CD4-positive, alpha-beta memory T cell (primary cell): Measurements from ENCODE around the gene NKD2. TPM values are rescaled to one million over a fixed set of nuclear protein-coding genes. Genes with fewer than 3 reads are reported as not detected.

Source experiments
- CTCF ChIA-PET: fragments of 350-600 bp; sonication (Branson Sonifier 250); formaldehyde crosslinking; loops from one replicate; lab custom pipeline; 2021; ENCODE audit warnings: inconsistent platforms; ENCODE audit not compliant: partially characterized antibody; lab: Charles Lee
- POLR2A ChIA-PET: fragments of 350-600 bp; sonication (Branson Sonifier 250); formaldehyde crosslinking; loops from one replicate; lab custom pipeline; 2021; ENCODE audit not compliant: partially characterized antibody; lab: Charles Lee
- DNase-seq, 5 donors: peaks; one replicate each; pipeline versions ENCODE4 v3.0.0 to v3.0.0-alpha.2; 2020 to 2022; ENCODE audit warnings: mixed read lengths in 1 of 5
- H3K27ac ChIP-seq: one replicate; pipeline ENCODE4 v1.7.0; 2013; ENCODE audit warnings: low read depth, low read length
- H3K27me3 ChIP-seq: 2 replicates; pipeline ENCODE4 v1.7.0; 2013; ENCODE audit warnings: mild to moderate bottlenecking, low read length, moderate library complexity; ENCODE audit not compliant: insufficient read depth
- H3K36me3 ChIP-seq: 2 replicates; pipeline ENCODE4 v1.7.0; 2013; ENCODE audit warnings: mild to moderate bottlenecking, low read length, moderate library complexity; ENCODE audit not compliant: insufficient read depth
- H3K4me1 ChIP-seq: 2 replicates; pipeline ENCODE4 v1.7.0; 2013; ENCODE audit warnings: mild to moderate bottlenecking, low read length, moderate library complexity; ENCODE audit not compliant: insufficient read depth
- H3K4me3 ChIP-seq, 2 donors: one replicate each; pipeline ENCODE4 v1.7.0; 2013; ENCODE audit warnings: low read length in 2 of 2, mild to moderate bottlenecking in 1 of 2
- H3K9me3 ChIP-seq, 2 donors: one replicate each; pipeline ENCODE4 v1.7.0; 2013; ENCODE audit warnings: low read length in 2 of 2, control low read depth in 1 of 2; ENCODE audit not compliant: control insufficient read depth in 1 of 2
- H3K27ac Mint-ChIP-seq, 7 donors: one replicate each; pipeline ENCODE4 v1.8.0; 2020 to 2021; ENCODE audit warnings: mixed read lengths in 7 of 7, mild to moderate bottlenecking in 6 of 7, inconsistent platforms in 3 of 7, moderate library complexity in 3 of 7
- H3K27me3 Mint-ChIP-seq, 2 donors: one replicate each; pipeline ENCODE4 v1.8.0; 2020 to 2021; ENCODE audit warnings: mixed read lengths in 2 of 2
- H3K36me3 Mint-ChIP-seq, 2 donors: one replicate each; pipeline ENCODE4 v1.8.0; 2020 to 2021; ENCODE audit warnings: mixed read lengths in 2 of 2, inconsistent platforms in 1 of 2, mild to moderate bottlenecking in 1 of 2
- H3K4me1 Mint-ChIP-seq, 4 donors: one replicate each; pipeline ENCODE4 v1.8.0; 2020 to 2021; ENCODE audit warnings: mixed read lengths in 4 of 4, mild to moderate bottlenecking in 1 of 4
- H3K4me3 Mint-ChIP-seq, 8 donors: one replicate each; pipeline ENCODE4 v1.8.0; 2020 to 2021; ENCODE audit warnings: mixed read lengths in 8 of 8, mild to moderate bottlenecking in 7 of 8, moderate library complexity in 6 of 8, inconsistent platforms in 3 of 8
- H3K9me3 Mint-ChIP-seq, 8 donors: one replicate each; pipeline ENCODE4 v1.8.0; 2020 to 2021; ENCODE audit warnings: mixed read lengths in 8 of 8, mild to moderate bottlenecking in 5 of 8, inconsistent platforms in 3 of 8, moderate library complexity in 1 of 8
- intact Hi-C: fragments of 100-400 bp; cut with micrococcal nuclease; formaldehyde crosslinking; loops from one replicate; pipeline ENCODE4 v1.15.1; 2023
- polyA plus RNA-seq, 2 donors: library from polyadenylated mRNA; unstranded; fragments of 300-500 nt; fragmentation: Illumina TruSeq; gene quantifications; one replicate each; pipeline ENCODE4 v1.2.3, GENCODE V29; 2021
- total RNA-seq, 2 experiments: library from RNA; stranded (reverse); gene quantifications; one replicate each; pipeline ENCODE4 v1.2.3, GENCODE V29; 2021

Gene NKD2
- total and polyA plus RNA-seq, 4 experiments from 2014 or later: not detected

GRCh38 chr5:1036504-1037122 is 28.0 kb downstream of the NKD2 start:
- Histone ChIP-seq H3K27me3 (no peaks in the 10 kb centered on the region), H3K36me3 (no peaks in the 10 kb centered on the region), H3K4me3 (no peak overlapping the region), H3K27ac (no peak overlapping the region), H3K9me3 (no peaks in the 10 kb centered on the region), H3K4me1 (no peaks in the 10 kb centered on the region)
- CTCF ChIA-PET: no interaction called here
- no peak for DNase-seq
- no peak overlapping the region for H3K27ac Mint-ChIP-seq
- no peaks in the 10 kb centered on the region for H3K36me3 Mint-ChIP-seq
- H3K27me3 Mint-ChIP-seq: peaks cover 3 to 4% of the 10 kb centered on the region in 2 donors
- POLR2A ChIA-PET: no interaction called here
- intact Hi-C loops: no loop called here
- peaks cover 0 to 11% (median 1%) of the 10 kb centered on the region in 4 donors for H3K4me1 Mint-ChIP-seq
- H3K4me3 Mint-ChIP-seq: no peak overlapping the region
- peaks cover 0 to 4% (median 0%) of the 10 kb centered on the region in 8 donors for H3K9me3 Mint-ChIP-seq

GRCh38 chr5:1037123-1037670 is 28.6 kb downstream of the NKD2 start:
- Histone ChIP-seq H3K4me1 (no peaks in the 10 kb centered on the region), H3K27me3 (no peaks in the 10 kb centered on the region), H3K4me3 (no peak overlapping the region), H3K36me3 (no peaks in the 10 kb centered on the region), H3K9me3 (no peaks in the 10 kb centered on the region), H3K27ac (no peak overlapping the region)
- no peak for DNase-seq
- peaks cover 0 to 14% (median 2%) of the 10 kb centered on the region in 4 donors for H3K4me1 Mint-ChIP-seq
- no peaks in the 10 kb centered on the region for H3K36me3 Mint-ChIP-seq
- peaks cover 3 to 4% of the 10 kb centered on the region in 2 donors for H3K27me3 Mint-ChIP-seq
- no peak overlapping the region for H3K27ac Mint-ChIP-seq
- H3K4me3 Mint-ChIP-seq: no peak overlapping the region
- peaks cover 0 to 5% (median 0%) of the 10 kb centered on the region in 8 donors for H3K9me3 Mint-ChIP-seq
- ChIA-PET POLR2A (no interaction called here), CTCF (no interaction called here)
- intact Hi-C loops: no loop called here

DNA sequence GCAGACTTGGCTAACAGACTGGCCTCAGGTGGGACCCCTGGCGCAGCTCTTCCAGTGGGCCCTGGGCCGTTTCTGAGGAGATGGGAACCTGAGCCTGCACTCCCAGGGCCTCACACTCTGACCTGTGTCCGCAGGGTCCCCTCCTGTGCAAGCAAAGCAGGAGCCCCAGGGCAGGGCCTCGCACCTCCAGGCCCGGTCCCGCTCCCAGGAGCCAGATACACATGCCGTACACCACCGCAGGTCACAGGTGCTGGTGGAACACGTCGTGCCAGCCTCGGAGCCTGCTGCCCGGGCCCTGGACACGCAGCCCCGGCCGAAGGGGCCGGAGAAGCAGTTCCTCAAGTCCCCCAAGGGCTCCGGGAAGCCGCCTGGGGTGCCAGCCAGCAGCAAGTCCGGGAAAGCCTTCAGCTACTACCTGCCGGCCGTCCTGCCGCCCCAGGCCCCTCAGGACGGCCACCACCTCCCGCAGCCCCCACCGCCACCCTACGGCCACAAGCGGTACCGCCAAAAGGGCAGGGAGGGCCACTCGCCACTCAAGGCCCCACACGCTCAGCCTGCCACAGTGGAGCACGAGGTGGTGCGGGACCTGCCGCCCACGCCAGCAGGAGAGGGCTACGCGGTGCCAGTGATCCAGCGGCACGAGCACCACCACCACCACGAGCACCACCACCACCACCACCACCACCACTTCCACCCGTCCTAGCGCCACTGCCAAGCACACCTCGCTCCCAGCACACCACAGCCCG is 29.2 kb downstream of the NKD2 start:
- Mint-ChIP-seq H3K4me3 (no peak overlapping the region), H3K27ac (no peak overlapping the region), H3K27me3 (peaks cover 3 to 4% of the 10 kb centered on the region in 2 donors), H3K36me3 (no peaks in the 10 kb centered on the region), H3K9me3 (peaks cover 0 to 5% (median 0%) of the 10 kb centered on the region in 8 donors), H3K4me1 (peaks cover 0 to 15% (median 2%) of the 10 kb centered on the region in 4 donors)
- H3K27me3 ChIP-seq: no peaks in the 10 kb centered on the region
- intact Hi-C loops: no loop called here
- no peaks in the 10 kb centered on the region for H3K9me3 ChIP-seq
- no peaks in the 10 kb centered on the region for H3K36me3 ChIP-seq
- CTCF ChIA-PET: no interaction called here
- POLR2A ChIA-PET: no interaction called here
- DNase-seq: no peak
- H3K4me1 ChIP-seq: no peaks in the 10 kb centered on the region
- H3K27ac ChIP-seq: no peak overlapping the region
- H3K4me3 ChIP-seq: no peak overlapping the region

DNA sequence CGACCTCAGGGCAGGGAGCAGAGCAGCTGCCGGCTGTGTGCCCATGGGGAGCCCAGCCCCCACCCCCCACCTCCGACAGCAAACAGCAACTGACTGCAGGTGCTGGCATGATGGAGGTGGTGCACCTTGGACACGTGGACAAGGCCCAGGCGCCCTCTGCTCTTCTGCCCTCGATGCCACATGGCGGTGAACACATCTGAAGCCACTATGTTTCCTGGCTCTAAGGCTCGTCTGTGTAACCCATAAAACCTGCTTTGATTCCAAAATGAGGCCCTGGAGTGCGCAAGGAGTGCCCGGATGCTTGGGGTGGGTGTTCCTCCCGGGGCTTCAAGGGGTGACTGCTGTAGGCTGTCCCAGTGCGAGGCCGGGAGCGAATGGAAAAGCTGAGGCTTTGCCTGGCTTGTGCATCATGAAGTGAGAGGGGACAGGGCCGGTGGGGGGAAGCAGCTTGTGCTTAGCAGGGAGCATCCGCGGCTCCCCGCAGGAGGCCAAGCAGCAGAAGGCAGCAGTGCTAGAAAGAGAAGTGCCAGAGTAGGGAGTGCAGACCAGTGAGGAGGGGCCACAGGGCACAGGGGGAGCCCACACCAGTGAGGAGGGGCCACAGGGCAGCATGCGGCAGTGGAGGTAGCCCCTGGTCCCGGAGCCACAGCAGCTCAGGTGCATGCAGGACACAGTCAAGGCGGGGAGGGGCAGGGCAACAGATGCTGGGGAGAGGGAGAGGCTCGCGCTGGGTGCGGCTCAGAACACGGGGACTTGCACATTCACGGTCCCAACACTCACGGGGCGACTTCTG is 30.0 kb downstream of the NKD2 start:
- no peaks in the 10 kb centered on the region for H3K9me3 ChIP-seq
- H3K4me1 Mint-ChIP-seq: peaks cover 0 to 22% (median 2%) of the 10 kb centered on the region in 4 donors
- H3K27ac Mint-ChIP-seq: no peak overlapping the region
- peaks cover 3 to 4% of the 10 kb centered on the region in 2 donors for H3K27me3 Mint-ChIP-seq
- peaks cover 0 to 5% (median 0%) of the 10 kb centered on the region in 8 donors for H3K9me3 Mint-ChIP-seq
- no peak for DNase-seq
- H3K4me1 ChIP-seq: no peaks in the 10 kb centered on the region
- no peaks in the 10 kb centered on the region for H3K36me3 ChIP-seq
- H3K27me3 ChIP-seq: no peaks in the 10 kb centered on the region
- CTCF ChIA-PET: no interaction called here
- H3K4me3 ChIP-seq: no peak overlapping the region
- H3K27ac ChIP-seq: no peak overlapping the region
- POLR2A ChIA-PET: no interaction called here
- no peaks in the 10 kb centered on the region for H3K36me3 Mint-ChIP-seq
- H3K4me3 Mint-ChIP-seq: no peak overlapping the region
- intact Hi-C loops: no loop called here

GRCh38 chr5:1039210-1039548 is 30.6 kb downstream of the NKD2 start:
- intact Hi-C loops: no loop called here
- no peak overlapping the region for H3K4me3 ChIP-seq
- H3K4me1 Mint-ChIP-seq: peaks cover 0 to 24% (median 2%) of the 10 kb centered on the region in 4 donors
- no peaks in the 10 kb centered on the region for H3K36me3 ChIP-seq
- no peak for DNase-seq
- ChIA-PET POLR2A (no interaction called here), CTCF (no interaction called here)
- H3K9me3 ChIP-seq: no peaks in the 10 kb centered on the region
- H3K27ac ChIP-seq: no peak overlapping the region
- no peaks in the 10 kb centered on the region for H3K4me1 ChIP-seq
- no peaks in the 10 kb centered on the region for H3K27me3 ChIP-seq
- no peak overlapping the region for H3K4me3 Mint-ChIP-seq
- no peak overlapping the region for H3K27ac Mint-ChIP-seq
- H3K36me3 Mint-ChIP-seq: no peaks in the 10 kb centered on the region
- peaks cover 0 to 5% (median 0%) of the 10 kb centered on the region in 8 donors for H3K9me3 Mint-ChIP-seq
- peaks cover 3 to 4% of the 10 kb centered on the region in 2 donors for H3K27me3 Mint-ChIP-seq

GRCh38 chr5:1039706-1040260 is 31.2 kb downstream of the NKD2 start:
- no peaks in the 10 kb centered on the region for H3K36me3 ChIP-seq
- CTCF ChIA-PET: no interaction called here
- Mint-ChIP-seq H3K27ac (no peak overlapping the region), H3K4me3 (no peak overlapping the region), H3K4me1 (peaks cover 0 to 24% (median 2%) of the 10 kb centered on the region in 4 donors), H3K9me3 (peaks cover 0 to 5% (median 0%) of the 10 kb centered on the region in 8 donors), H3K27me3 (peaks cover 3% of the 10 kb centered on the region in 2 donors), H3K36me3 (no peaks in the 10 kb centered on the region)
- intact Hi-C loops: no loop called here
- DNase-seq: no peak
- no peak overlapping the region for H3K27ac ChIP-seq
- H3K9me3 ChIP-seq: no peaks in the 10 kb centered on the region
- H3K4me3 ChIP-seq: no peak overlapping the region
- no peaks in the 10 kb centered on the region for H3K4me1 ChIP-seq
- H3K27me3 ChIP-seq: no peaks in the 10 kb centered on the region
- POLR2A ChIA-PET: no interaction called here

DNA sequence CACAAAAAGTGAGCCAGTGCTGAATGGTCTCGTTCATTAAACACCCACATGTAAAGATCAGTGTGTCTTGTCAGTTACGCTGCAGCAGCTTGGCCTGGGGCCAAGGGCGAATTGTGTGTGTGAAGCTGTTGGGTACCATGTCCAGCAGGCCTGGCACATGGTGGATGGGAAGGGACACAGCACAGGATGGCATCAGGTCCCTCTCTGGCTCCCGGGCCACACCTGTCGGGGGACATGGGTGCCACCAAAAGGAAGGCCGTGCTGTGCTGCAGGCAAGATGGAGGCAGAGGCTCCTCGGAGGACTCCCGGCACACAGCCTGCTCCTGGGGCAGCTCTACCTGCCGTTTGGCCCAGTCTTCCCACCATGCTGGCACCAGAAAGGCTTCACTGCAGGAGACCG is 32.0 kb downstream of the NKD2 start:
- no peak for DNase-seq
- Mint-ChIP-seq H3K36me3 (no peaks in the 10 kb centered on the region), H3K27ac (no peak overlapping the region), H3K4me1 (peaks cover 0 to 31% (median 2%) of the 10 kb centered on the region in 4 donors), H3K27me3 (no peaks in the 10 kb centered on the region), H3K4me3 (no peak overlapping the region), H3K9me3 (peaks cover 0 to 5% (median 0%) of the 10 kb centered on the region in 8 donors)
- intact Hi-C loops: no loop called here
- H3K9me3 ChIP-seq: no peaks in the 10 kb centered on the region
- ChIA-PET CTCF (no interaction called here), POLR2A (no interaction called here)
- H3K27me3 ChIP-seq: no peaks in the 10 kb centered on the region
- H3K4me3 ChIP-seq: no peak overlapping the region
- no peaks in the 10 kb centered on the region for H3K4me1 ChIP-seq
- no peak overlapping the region for H3K27ac ChIP-seq
- H3K36me3 ChIP-seq: no peaks in the 10 kb centered on the region
